Measurements from ENCODE around the gene PBX2. TPM values are rescaled to one million over a fixed set of nuclear protein-coding genes. Genes with fewer than 3 reads are reported as not detected.
"Not testable (repeated sequence)": the region's sequence is repeated elsewhere in the genome, so short reads cannot be mapped to it uniquely, and the experiment has no call there.

Gene PBX2
- total RNA-seq, 1 donor from 2014 or later = 46.9 TPM

DNA sequence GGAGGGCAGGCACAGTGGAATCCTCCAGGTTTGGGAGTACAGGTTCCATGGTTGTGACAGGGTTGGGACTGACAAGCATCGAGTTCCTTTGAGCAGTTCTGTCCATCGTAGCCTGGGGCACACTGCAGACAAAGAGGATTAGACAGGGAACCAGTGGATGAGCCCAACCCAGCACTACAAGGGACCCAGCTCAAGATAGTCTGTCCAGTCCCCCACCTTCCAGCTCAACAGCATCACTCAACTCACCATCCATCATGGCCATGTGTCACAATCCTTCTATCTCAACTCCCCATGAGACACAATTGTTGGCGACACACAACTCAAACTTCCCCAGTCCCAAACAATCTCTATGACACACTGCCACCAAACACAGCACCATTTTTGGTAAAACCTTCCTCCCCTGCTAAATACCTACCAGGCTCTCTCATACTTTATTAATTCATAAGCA, 14.3 kb upstream of the PBX2 start:
- intact Hi-C loops (cut with DNase I) = no loop called here
- DNase-seq (ENCODE audit: low spot score) = peak; percentile 71

GRCh38 chr6:32203426-32204267, 13.6 kb upstream of the PBX2 start:
- intact Hi-C loops (cut with DNase I) = no loop called here
- peak; percentile 43 for DNase-seq (ENCODE audit: low spot score)

GRCh38 chr6:32202186-32202585, 12.2 kb upstream of the PBX2 start:
- DNase-seq (ENCODE audit: low spot score) = peak; percentile 47
- intact Hi-C loops (cut with DNase I) = no loop called here

DNA sequence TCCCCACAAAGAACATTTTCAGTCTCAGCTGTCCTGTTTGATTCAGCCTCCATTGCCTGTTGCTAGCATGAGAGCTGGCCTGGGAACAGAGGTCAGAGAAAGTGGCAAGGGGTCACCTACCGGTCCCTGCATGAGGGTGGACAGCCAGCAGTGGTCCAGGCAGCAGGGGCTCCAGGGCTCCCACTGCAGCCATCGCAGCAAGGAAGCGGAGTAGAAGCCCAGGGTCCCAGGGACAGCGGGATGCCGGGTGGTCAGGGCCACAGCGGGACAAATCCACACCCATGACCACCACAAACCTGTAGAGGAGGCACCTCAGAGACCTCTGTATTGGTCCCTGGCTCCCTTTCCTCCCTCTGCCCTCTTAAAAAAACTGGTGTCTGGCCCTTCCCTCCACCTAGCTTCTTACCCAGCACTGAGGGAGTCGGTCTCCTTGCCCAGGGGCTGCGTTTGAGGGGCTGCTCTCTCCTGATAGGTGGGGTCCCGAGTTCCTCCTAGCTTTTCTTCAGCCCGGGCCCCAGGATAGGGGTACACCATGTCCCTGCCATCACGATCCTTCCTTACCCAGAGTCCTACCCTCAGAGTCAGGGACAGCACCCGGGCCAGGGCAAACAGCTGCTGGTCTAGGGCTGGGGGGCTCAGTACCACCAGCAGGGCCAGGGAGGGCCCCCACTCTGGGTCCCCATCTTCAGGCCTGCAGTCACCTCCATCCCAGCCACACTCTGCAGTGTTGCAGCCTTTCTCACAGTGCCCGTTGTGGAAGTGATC, 10.9 kb upstream of the PBX2 start:
- intact Hi-C loops (cut with DNase I) = no loop called here
- DNase-seq (ENCODE audit: low spot score) = peak; percentile 39

DNA sequence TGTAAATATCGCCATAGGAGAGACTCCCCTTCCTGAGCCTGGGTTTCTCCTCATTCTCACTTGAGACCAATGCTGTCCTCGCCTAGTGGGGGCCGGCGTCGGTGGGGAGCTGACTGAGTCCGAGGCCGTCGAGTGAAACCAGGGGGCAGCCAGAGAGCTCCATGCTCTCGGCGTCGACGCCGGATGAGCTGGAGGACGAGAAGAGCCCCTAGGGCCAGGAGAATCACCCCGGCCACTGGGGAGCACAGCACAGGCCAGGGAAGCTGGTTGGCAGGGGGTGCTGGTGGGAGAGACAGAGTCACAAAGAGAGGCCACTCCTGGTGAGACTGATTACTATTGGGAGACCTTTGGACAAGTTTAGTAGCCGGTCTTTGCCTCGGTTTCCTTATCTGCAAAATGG, 8.9 kb upstream of the PBX2 start:
- peak; percentile 51 for DNase-seq (ENCODE audit: low spot score)
- intact Hi-C loops (cut with DNase I) = loop anchor here (5.0 kb wide), 1 partner anchor 58 kb away; no protein-coding TSS in a partner anchor

GRCh38 chr6:32198345-32198696, 8.3 kb upstream of the PBX2 start:
- peak; percentile 38 for DNase-seq (ENCODE audit: low spot score)
- intact Hi-C loops (cut with DNase I) = loop anchor here (5.0 kb wide), 1 partner anchor 59 kb away; no protein-coding TSS in a partner anchor

DNA sequence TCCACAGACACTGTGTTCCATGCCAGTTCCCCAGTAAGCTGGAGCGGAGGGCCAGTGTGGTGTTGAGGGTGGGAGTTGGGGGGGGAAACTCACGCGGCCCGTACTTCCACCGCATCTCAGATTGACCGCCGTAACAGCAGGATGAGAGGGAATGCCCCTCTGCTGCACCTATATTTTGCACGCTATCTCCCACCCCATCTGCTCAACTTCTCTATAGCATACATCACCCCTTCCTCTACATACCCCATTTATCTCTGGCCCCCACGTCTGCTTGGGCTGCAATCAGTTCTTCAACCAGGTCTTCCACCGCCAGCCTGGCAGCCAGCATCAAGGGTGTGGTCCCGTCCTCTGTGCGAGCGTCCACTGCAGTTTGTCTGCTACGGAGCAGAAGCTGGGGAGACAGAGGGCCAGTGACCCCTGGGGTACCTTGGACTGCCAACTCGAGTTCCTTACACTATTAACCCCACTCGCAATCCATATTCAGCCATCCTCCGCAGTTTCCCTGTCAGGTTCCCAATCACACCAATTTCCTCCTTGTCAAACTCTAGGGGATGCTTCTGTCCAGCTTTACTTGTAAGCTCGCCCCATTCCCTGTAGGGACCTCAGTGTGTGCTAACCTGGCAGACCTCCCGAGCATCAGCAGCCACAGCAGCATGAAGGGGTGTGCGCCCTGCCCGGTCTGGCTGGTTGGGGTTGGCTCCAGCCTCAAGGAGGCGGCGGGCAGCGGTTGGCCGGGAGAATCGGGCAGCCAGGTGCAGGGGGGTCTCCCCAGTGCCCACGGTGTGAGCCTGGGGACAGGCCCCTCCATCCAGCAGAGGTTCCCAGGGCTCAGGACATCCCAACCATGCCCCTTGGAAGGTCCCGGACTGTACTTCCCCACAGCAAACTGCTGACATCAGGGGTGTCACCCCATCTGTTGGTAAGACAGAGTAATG, 6.9 kb upstream of the PBX2 start:
- DNase-seq (ENCODE audit: low spot score) = peak; percentile 79
- intact Hi-C loops (cut with DNase I) = loop anchor here (2.0 to 5.0 kb wide), 2 partner anchors 60 to 66 kb away; partner anchors contain the start of gene FKBPL

- intact Hi-C loops (cut with DNase I) = loop anchor here (1.0 to 5.0 kb wide), 4 partner anchors 19 to 65 kb away; partner anchors contain the start of genes AGPAT1, FKBPL and PPT2
- peak; percentile 94 for DNase-seq (ENCODE audit: low spot score)
Measured at GRCh38 chr6:32195902-32196681, 6.1 kb upstream of the PBX2 start.

GRCh38 chr6:32195652-32195901, 5.6 kb upstream of the PBX2 start:
- intact Hi-C loops (cut with DNase I) = loop anchor here (1.0 to 5.0 kb wide), 3 partner anchors 19 to 62 kb away; partner anchors contain the start of genes AGPAT1 and PPT2

GRCh38 chr6:32194825-32195651, 5.0 kb upstream of the PBX2 start:
- intact Hi-C loops (cut with DNase I) = loop anchor here (1.0 to 5.0 kb wide), 3 partner anchors 18 to 62 kb away; partner anchors contain the start of genes AGPAT1 and PPT2
- no peak for DNase-seq (ENCODE audit: low spot score)

More at GRCh38 chr6:32195652-32195901, 5.6 kb upstream of the PBX2 start:
- peak; percentile 100 for DNase-seq (ENCODE audit: low spot score)

DNA sequence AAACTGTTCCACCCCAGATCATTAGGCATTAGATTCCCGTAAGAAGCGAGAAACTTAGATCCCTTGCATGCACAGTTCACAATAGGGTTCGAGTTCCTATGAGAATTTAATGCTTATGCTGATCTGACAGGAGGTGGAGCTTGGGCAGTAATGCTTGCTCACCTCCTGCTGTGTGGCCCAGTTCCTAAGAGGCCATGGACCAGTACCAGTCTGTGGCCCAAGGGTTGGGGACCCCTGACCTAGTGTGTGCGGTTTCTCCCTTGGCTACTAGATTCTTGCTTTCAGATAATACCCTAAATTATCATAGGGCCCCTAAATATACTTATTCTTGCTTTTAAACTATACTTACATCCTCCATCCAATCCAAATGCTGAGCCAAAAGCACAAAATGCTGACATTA, 4.4 kb upstream of the PBX2 start:
- intact Hi-C loops (cut with DNase I) = loop anchor here (2.0 kb wide), 1 partner anchor 18 kb away; the partner anchor contains the start of gene AGPAT1
- no peak for DNase-seq (ENCODE audit: low spot score)

GRCh38 chr6:32193096-32193495, 3.1 kb upstream of the PBX2 start:
- intact Hi-C loops (cut with DNase I); DNase-seq (ENCODE audit: low spot score): not testable (repeated sequence)

DNA sequence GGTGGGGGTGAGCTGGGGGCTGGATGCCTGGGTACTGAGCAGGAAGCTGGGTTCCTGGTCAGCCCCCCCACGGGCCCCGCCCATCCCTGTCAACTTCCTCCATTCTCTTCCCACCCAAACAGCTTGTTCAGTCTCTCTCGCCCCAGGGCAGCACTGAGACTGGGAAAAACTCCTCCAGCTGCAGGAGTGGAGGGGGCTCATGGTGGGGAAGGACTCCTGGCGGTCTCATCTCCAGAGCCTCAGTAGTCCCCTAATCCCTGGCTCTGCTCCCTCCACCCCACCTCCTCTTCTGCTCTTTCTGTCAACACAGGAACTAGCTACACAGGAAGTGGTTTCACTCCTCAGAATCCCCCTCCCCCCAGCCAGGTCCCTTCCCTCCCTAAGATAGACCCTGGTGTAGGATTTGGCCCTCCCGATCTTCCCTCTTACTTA, 2.6 kb upstream of the PBX2 start, which contains the start of gene GPSM3:
GPSM3 (minus strand) TSS at position 36 of the 432 bp plus-strand sequence. CDS start 130 bp downstream, outside the sequence.
- DNase-seq (ENCODE audit: low spot score) = peak; percentile 87
- intact Hi-C loops (cut with DNase I) = no loop called here

DNA sequence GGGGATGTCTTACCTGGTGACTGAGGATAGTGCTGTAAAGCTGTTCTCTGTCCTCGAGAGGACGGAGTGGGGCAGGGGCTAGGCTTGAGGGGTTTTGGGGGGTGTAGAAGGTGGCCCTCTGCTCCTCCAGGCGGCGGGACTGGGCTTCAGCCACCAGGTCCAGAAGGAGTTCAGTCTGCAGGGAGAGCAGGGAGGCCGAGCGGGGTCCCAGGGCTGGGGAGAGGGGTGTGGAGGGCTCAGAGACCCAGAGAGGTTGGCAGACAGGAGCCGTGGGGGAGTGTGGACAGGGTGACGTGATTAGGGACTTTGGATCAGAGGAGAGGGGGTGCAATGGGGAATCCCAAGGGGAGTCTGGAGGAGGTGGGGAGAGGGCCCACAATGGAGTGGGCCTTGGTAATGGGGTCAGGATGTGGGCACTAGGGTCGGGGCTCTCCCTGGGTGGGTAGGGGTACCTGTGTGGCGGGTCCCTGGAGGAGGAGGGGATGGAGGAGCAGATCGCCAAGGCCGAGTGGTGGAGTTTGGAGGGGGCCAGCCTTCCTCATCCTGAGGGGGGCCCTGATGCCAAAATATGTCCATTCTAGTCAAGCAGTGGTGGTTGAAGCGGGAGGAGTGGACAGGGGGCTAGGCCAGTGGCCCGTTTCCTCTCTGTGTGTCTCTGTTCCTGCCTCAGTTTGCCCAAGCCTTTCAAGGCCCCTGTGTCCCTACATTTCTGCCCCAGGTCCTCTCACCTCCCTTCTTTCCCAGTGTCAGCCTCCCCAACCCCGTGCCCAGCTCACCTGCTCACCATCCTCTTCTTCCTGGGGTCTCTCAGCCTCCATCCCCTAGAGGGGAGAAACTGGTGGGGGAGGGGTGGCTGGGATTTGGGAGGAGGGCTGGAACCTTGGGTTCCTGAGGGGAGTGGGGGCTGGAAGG, 1.9 kb upstream of the PBX2 start:
- intact Hi-C loops (cut with DNase I) = no loop called here
- peak; percentile 75 for DNase-seq (ENCODE audit: low spot score)

DNA sequence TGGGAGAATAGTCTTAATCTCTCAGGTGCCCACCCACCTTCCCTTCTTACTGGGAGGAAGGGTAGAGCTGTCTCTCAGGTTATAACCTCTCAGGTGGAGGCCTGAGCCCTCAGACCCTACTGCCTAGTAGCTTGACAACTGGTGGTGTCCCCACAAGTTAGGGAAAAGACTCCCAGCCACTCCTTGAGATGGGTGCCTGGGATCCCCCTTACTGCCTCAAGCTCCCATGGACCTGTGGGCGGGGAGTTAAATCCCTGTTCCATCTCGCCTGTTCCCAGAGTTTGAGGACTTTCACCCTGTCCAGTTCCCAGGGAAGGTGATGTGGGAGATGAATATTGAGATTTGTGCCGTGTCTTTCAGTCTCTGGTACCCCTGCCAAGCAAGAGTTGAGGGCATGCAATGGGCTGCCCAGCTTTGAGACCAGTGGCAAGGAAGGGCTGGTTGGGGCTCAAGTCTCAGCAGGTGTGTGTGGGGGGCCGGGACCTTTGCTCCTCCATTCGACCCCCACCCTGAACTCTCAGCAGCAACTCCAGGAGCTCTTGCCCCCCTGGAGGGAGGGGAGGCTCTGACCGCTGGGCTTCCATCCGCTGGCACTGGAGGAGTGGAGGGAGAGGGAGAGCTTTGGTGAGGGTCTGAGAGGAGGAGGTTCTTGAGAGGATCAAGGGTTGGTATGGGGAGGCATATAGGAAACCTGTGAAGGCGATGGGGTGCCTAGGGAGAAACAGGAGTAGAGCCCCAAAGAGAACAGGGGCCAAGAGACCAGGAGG, 1.1 kb upstream of the PBX2 start:
- DNase-seq (ENCODE audit: low spot score) = peak; percentile 75
- intact Hi-C loops (cut with DNase I) = no loop called here

DNA sequence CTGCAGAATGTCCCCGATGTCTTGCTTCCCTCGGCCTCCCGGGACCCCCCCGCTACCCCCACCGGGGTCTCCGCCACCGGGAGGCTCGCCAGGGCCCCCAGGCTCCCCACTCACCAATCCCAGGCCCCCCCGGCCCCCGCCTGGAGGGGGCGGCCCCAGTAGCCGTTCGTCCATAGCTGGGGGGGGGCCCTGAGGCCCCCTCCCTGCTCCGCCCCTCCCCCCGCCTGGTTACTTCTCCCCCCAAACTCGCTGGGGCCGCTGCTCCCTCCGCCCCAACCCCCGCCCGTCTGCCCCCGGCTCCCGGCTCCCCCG, 304 bp downstream of the PBX2 start:
- DNase-seq (ENCODE audit: low spot score) = no peak
- intact Hi-C loops (cut with DNase I) = no loop called here

All from cardiac septum (tissue), 1 donor.